GM12874 (cell line): ENCODE data around the gene TTLL5.

Experiments
- TF ChIP-seq, protein P1 (sequence below): IDR thresholded peaks from 2 replicates; pipeline ENCODE4 v1.5.1; 2011; ENCODE audit warnings: low read depth, mild to moderate bottlenecking, control low read depth, low read length, moderate library complexity; ENCODE audit not compliant: insufficient read depth

TTLL5 gene

DNA sequence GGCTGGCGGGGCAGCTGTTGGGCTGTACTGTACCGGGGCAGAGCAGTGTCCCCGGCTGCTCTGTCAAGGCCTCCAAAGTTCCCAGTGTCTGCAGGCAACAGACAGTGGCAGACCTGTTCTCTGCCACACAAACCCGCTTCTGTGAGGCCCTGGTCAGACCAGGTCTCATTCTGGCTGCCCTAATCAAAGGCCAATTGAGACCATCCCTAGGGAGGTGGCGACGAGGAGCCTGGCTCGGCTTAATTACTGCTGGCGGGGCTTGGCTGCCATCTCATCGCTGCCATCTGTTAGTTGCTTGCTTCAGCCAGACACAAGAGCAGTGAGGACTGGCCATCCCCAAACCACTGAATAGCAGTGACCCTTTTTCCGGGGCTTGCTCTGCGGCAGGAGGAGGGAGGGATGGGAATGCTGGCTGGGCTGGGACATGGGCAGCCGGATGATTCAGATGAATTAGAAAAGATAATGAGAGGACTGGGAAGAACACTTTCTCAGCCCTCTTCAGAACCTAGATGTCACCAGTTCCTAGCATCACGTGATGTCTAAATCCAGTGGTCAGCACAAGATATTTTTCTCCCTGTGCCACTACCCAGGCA lies 24.9 kb upstream of the TTLL5 start:
- TF ChIP-seq, protein P1, sequence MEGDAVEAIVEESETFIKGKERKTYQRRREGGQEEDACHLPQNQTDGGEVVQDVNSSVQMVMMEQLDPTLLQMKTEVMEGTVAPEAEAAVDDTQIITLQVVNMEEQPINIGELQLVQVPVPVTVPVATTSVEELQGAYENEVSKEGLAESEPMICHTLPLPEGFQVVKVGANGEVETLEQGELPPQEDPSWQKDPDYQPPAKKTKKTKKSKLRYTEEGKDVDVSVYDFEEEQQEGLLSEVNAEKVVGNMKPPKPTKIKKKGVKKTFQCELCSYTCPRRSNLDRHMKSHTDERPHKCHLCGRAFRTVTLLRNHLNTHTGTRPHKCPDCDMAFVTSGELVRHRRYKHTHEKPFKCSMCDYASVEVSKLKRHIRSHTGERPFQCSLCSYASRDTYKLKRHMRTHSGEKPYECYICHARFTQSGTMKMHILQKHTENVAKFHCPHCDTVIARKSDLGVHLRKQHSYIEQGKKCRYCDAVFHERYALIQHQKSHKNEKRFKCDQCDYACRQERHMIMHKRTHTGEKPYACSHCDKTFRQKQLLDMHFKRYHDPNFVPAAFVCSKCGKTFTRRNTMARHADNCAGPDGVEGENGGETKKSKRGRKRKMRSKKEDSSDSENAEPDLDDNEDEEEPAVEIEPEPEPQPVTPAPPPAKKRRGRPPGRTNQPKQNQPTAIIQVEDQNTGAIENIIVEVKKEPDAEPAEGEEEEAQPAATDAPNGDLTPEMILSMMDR, result no peak

DNA sequence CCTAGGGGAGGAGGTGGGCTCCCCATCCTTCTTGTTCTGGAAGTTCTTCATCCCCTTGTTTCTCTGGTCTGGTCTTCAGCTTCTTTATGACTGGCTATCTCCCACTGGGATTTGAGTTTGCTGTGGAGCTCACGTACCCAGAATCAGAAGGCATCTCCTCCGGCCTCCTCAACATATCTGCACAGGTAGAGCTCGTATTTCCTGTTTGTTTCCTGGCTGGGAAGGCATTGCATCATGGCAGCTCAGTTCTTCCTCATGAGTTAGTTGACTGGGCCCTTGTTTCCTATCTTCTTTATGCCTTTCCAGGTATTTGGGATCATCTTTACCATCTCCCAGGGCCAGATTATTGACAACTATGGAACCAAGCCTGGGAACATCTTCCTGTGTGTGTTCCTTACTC lies 20.2 kb upstream of the TTLL5 start:
- TF ChIP-seq, protein P1, result no peak

DNA sequence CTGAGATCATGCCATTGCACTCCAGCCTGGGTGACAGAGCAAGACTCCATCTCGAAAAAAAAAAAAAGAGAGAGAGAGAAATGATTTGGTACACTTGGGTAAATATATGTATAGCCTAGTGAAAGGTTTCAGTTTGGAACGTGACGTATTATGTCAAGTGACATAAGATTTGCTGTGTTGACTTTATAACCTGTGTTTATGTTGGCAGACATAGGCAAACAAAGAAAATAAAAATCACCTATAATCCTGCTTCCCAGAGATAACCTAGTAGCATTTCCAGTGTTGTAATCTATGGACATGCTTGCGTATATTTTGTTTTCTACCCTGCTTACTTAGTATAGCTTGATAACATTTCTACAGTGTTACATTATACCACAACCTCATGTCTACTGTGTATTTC lies 17.1 kb upstream of the TTLL5 start:
- TF ChIP-seq, protein P1, result no peak

DNA sequence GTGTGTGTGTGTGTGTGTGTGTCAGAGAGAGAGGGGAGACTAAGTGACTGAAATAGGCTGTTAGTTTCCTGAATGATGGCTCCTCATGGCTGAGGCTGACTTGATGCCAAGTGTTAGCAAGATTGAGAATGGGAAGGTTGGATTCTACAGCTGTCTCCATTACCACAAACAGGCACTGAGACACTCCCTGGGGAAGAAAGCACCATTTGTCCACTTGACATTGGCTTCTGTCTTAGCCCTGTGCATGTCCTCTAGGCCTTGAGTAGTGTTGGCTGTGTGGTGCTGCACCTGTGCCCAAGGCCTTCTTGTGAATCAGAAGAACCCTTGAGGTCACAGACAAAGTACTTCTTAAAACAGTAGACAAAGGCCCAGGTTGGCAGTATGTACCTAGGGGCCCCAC lies 16.0 kb upstream of the TTLL5 start:
- TF ChIP-seq, protein P1, result no peak

DNA sequence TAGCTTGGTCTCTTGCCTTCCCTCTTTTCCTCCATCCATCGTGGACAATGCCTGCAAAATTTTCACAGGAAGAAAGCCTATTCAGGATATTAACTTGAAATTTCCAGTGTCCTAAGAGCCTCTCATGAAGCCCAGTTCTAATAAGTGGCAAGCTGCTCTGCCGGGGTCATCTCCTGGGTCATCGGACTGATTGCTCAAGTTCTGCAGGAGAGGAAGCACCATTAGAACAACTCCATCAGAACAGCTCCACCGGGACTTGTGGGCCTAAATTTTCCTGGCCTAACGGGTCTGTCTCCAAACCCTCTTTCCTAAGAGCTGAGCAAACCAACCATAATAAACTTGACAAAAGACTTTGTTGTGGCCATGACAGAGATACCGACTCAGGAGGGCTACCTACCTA lies 14.3 kb upstream of the TTLL5 start:
- TF ChIP-seq, protein P1, result no peak

DNA sequence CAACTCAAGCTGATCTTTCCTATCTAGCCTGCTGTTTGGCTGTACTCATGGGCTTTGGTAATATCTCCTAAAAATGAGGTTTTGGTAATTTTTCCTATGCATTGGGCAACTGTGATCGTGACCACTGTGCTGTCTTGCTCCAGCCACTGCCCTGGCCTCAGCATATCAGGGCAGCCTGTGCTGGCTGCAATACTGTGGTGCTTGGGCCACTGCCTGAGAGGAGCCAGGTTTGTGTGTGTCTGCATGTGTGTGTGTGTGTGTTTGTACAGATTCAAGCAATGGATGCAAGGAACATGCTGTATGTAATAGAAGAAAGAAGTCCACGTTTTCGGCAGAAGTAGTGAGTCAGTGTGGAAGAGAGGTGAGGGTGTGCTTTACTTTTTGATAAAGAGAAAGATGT lies 13.4 kb upstream of the TTLL5 start:
- TF ChIP-seq, protein P1, result no peak

DNA sequence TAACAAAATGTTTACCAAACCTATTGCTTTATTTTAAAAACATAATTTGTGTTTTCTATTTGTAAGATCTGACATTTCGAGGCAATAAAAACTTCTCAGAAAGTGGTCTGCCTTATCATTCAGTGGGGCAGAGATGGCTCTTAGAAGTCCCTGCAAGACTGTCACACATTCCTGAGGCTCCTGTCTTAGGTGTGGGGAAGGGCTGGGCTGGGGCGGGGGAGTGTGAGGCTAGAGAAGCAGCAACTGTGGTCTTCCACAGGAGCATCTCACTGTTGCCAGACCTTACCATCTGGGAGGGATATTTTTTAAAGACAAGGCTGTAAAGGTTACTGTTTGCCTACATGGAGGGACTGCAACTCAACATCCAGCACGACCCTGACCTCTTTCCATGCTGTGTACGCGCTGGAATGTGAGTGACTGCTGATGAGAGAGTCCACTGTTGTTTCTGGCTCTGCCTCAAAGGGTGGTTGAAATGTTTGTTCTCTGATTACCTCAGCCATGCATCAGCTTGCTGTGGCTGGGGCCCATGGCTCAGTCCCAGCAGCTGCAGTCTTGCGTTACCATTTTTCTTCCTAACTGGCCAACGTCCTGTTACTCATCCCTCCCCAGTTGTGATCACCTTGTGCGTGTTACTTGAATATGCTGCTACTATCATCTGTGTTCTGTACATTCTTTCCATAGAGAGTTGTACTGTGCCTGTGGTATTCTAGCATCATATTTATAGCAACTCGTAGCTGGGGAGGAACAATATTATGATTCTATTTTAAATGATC lies 12.8 kb upstream of the TTLL5 start:
- TF ChIP-seq, protein P1, result no peak
